Gastroesophageal sphincter (tissue), 4 donors: ENCODE data around the gene CDKL1. TPM values are rescaled to one million over a fixed set of nuclear protein-coding genes. Genes with fewer than 3 reads are reported as not detected.
"Not testable (repeated sequence)": the region's sequence is repeated elsewhere in the genome, so short reads cannot be mapped to it uniquely, and the experiment has no call there.

Source experiments
- ATAC-seq: fragments of 150-250 bp; one replicate; pipeline ENCODE4 v1.9.1; 2016; ENCODE audit warnings: mild to moderate bottlenecking, moderate library complexity
- H3K27ac ChIP-seq, 4 donors: fragments of 200-600 bp; sonication (generic) in 3 of 4; 1 replicate in 3 of 4; 2 replicates in 1 of 4; pipeline ENCODE4 v1.5.1; 2016 to 2019
- H3K27me3 ChIP-seq: fragments of 200-600 bp; sonication (generic); one replicate; pipeline ENCODE4 v1.5.1; 2019
- H3K36me3 ChIP-seq, 2 donors: fragments of 200-600 bp; sonication (generic); one replicate each; pipeline ENCODE4 v1.5.1; 2019; ENCODE audit warnings: control low read depth in 1 of 2
- H3K4me1 ChIP-seq, 3 donors: fragments of 200-600 bp; sonication (generic); 1 replicate in 2 of 3; 2 replicates in 1 of 3; pipeline ENCODE4 v1.5.1; 2016 to 2019; ENCODE audit warnings: control low read depth in 2 of 3
- H3K4me3 ChIP-seq, 2 donors: fragments of 200-600 bp; sonication (generic); one replicate each; pipeline ENCODE4 v1.5.1; 2019; ENCODE audit warnings: mild to moderate bottlenecking in 1 of 2, moderate library complexity in 1 of 2
- H3K9me3 ChIP-seq, 3 donors: fragments of 200-600 bp; sonication (generic); one replicate each; pipeline ENCODE4 v1.5.1; 2017 to 2019; ENCODE audit warnings: control low read depth in 2 of 3
- CTCF ChIP-seq, 4 experiments: fragments of 200-600 bp in 2 of 4; fragments of 450-650 bp in 2 of 4; sonication (generic) in 1 of 4; IDR thresholded peaks; one replicate each; pipeline ENCODE4 v1.5.1; 2017 to 2019; ENCODE audit warnings: antibody characterized with exemption in 4 of 4, mild to moderate bottlenecking in 2 of 4, moderate library complexity in 2 of 4
- EP300 ChIP-seq: sonication (generic); formaldehyde crosslinking; IDR thresholded peaks from one replicate; pipeline ENCODE4 v1.6.1; 2017; ENCODE audit warnings: antibody characterized with exemption, mild to moderate bottlenecking
- POLR2A ChIP-seq, 2 donors: fragments of 450-650 bp; IDR thresholded peaks; one replicate each; pipeline ENCODE4 v1.6.1; 2017; ENCODE audit warnings: antibody characterized with exemption in 2 of 2, mild to moderate bottlenecking in 2 of 2, moderate library complexity in 1 of 2
- POLR2AphosphoS5 ChIP-seq: sonication (generic); formaldehyde crosslinking; IDR thresholded peaks from one replicate; pipeline ENCODE4 v1.6.1; 2017; ENCODE audit warnings: antibody characterized with exemption
- WGBS, 2 donors: methylation state at CpG; one replicate each; pipeline ENCODE4 v1.1.5; 2018; ENCODE audit warnings: low coverage in 1 of 2; 5-methylcytosine and 5-hydroxymethylcytosine counted together
- total RNA-seq, 4 donors: library from RNA; depleted of rRNA; stranded (reverse); fragments of >200 nt; gene quantifications; one replicate each; pipeline ENCODE4 v1.1.0, GENCODE V29; 2016

Gene CDKL1
- total RNA-seq, 4 donors from 2014 or later: 4.2 to 10.3 (median 6.2) TPM

- H3K27ac ChIP-seq: peak overlapping the region in 3 of 4 donors; percentile 49 to 74 (median 57)
- ATAC-seq: peak; percentile 17
- H3K27me3 ChIP-seq: no peaks in the 10 kb centered on the region
- peaks cover 0 to 4% of the 10 kb centered on the region in 2 donors for H3K36me3 ChIP-seq
- no peaks in the 10 kb centered on the region for H3K9me3 ChIP-seq
- TF ChIP-seq EP300 (no peak), POLR2A (IDR thresholded peaks at IDR 0.05) (no peak), CTCF (IDR thresholded peaks at IDR 0.05) (no peak), POLR2AphosphoS5 (no peak)
- H3K4me1 ChIP-seq: peaks cover 0 to 12% (median 5%) of the 10 kb centered on the region in 3 donors
- 71 to 72% methylated on average over 6 to 11 of the region's 14 CpGs for WGBS, 2 donors
- H3K4me3 ChIP-seq: peak overlapping the region; percentile 8 to 23
Observed at GRCh38 chr14:50362764-50363713, 33.6 kb downstream of the CDKL1 start.

- H3K36me3 ChIP-seq, H3K27ac ChIP-seq, ATAC-seq, H3K4me3 ChIP-seq, H3K9me3 ChIP-seq, H3K27me3 ChIP-seq: not testable (repeated sequence)
- 93 to 100% methylated on average over 1 to 3 of the region's 36 CpGs for WGBS, 2 donors
- H3K4me1 ChIP-seq: peaks cover 0 to 12% (median 5%) of the 10 kb centered on the region in 3 donors
Observed at GRCh38 chr14:50361473-50362403, 34.9 kb downstream of the CDKL1 start.

- H3K27me3 ChIP-seq: no peaks in the 10 kb centered on the region
- H3K36me3 ChIP-seq: peaks cover 0 to 8% of the 10 kb centered on the region in 2 donors
- ATAC-seq: no peak
- TF ChIP-seq CTCF (IDR thresholded peaks at IDR 0.05) (no peak), EP300 (no peak), POLR2AphosphoS5 (no peak), POLR2A (IDR thresholded peaks at IDR 0.05) (no peak)
- WGBS, 2 donors: 67 to 68% methylated on average over 2 of the region's 2 CpGs
- no peak overlapping the region for H3K4me3 ChIP-seq
- peaks cover 0 to 12% (median 5%) of the 10 kb centered on the region in 3 donors for H3K4me1 ChIP-seq
- H3K9me3 ChIP-seq: no peaks in the 10 kb centered on the region
- H3K27ac ChIP-seq: no peak overlapping the region
Observed at GRCh38 chr14:50360851-50361250, 35.8 kb downstream of the CDKL1 start.

- TF ChIP-seq CTCF (IDR thresholded peaks at IDR 0.05) (no peak), EP300 (no peak), POLR2AphosphoS5 (no peak)
- Histone ChIP-seq H3K36me3 (peaks cover 0 to 8% of the 10 kb centered on the region in 2 donors), H3K27ac (no peak overlapping the region), H3K9me3 (no peaks in the 10 kb centered on the region), H3K4me3 (no peak overlapping the region), H3K4me1 (peaks cover 0 to 12% (median 5%) of the 10 kb centered on the region in 3 donors), H3K27me3 (no peaks in the 10 kb centered on the region)
- ATAC-seq: no peak
- 84 to 96% methylated on average over 3 of the region's 3 CpGs for WGBS, 2 donors
Observed at GRCh38 chr14:50360093-50360492, 36.6 kb downstream of the CDKL1 start.

GRCh38 chr14:50359631-50360030 lies 37.0 kb downstream of the CDKL1 start:
- H3K27ac ChIP-seq: no peak overlapping the region
- H3K4me3 ChIP-seq: no peak overlapping the region
- WGBS, 2 donors: 85 to 87% methylated on average over 5 of the region's 5 CpGs
- no peaks in the 10 kb centered on the region for H3K27me3 ChIP-seq
- no peak for ATAC-seq
- H3K9me3 ChIP-seq: no peaks in the 10 kb centered on the region
- peaks cover 0 to 12% (median 5%) of the 10 kb centered on the region in 3 donors for H3K4me1 ChIP-seq
- H3K36me3 ChIP-seq: peaks cover 0 to 8% of the 10 kb centered on the region in 2 donors
- no peak for TF ChIP-seq EP300
- TF ChIP-seq CTCF (IDR thresholded peaks at IDR 0.05): no peak
- no peak for TF ChIP-seq POLR2AphosphoS5
